OCI-LY7 (cell line): ENCODE results near the gene ACTR6. TPM values are rescaled to one million over a fixed set of nuclear protein-coding genes. Genes with fewer than 3 reads are reported as not detected.

ENCODE experiments used
- BruUV-seq: library from RNA; stranded (reverse); fragments of 400-500 nt; replicated peaks from 2 replicates; lab custom pipeline; 2021; lab: Mats Ljungman, UMichigan
- CTCF ChIA-PET: fragments of 300-600 bp; sonication (Branson Sonifier 250); formaldehyde crosslinking; loops from one replicate; lab custom pipeline; 2022; ENCODE audit warnings: antibody characterized with exemption; ENCODE audit not compliant: unreplicated experiment; lab: Charles Lee
- POLR2A ChIA-PET: fragments of 300-600 bp; sonication (Branson Sonifier 250); formaldehyde crosslinking; loops from one replicate; lab custom pipeline; 2022; ENCODE audit warnings: antibody characterized with exemption; lab: Charles Lee
- DNase-seq: peaks from one replicate; pipeline ENCODE4 v3.0.0-alpha.2; 2015; ENCODE audit warnings: low spot score
- H2AFZ ChIP-seq: fragments of 200-600 bp; sonication (generic), shearing (Covaris generic); 2 replicates; pipeline ENCODE4 v1.6.1; 2014; ENCODE audit warnings: mild to moderate bottlenecking, antibody characterized with exemption, low read length, moderate library complexity
- H3K27ac ChIP-seq: fragments of 200-600 bp; sonication (generic); 2 replicates; pipeline ENCODE4 v1.5.1; 2014; ENCODE audit warnings: mixed run types, low read depth, mild to moderate bottlenecking, moderate library complexity, low read length, inconsistent platforms; ENCODE audit not compliant: poor library complexity, severe bottlenecking
- H3K36me3 ChIP-seq: fragments of 200-600 bp; sonication (generic); 2 replicates; pipeline ENCODE4 v1.6.1; 2014; ENCODE audit warnings: mild to moderate bottlenecking, antibody characterized with exemption, low read length, moderate library complexity, mixed read lengths; ENCODE audit not compliant: insufficient read depth
- H3K4me1 ChIP-seq: fragments of 200-600 bp; sonication (generic); 2 replicates; pipeline ENCODE4 v1.5.1; 2014; ENCODE audit warnings: mild to moderate bottlenecking, low read length; ENCODE audit not compliant: insufficient read depth, poor library complexity, severe bottlenecking
- H3K4me2 ChIP-seq: fragments of 200-600 bp; sonication (generic); 2 replicates; pipeline ENCODE4 v1.6.1; 2014; ENCODE audit warnings: mild to moderate bottlenecking, low read length
- H3K4me3 ChIP-seq: fragments of 200-600 bp; sonication (generic); 2 replicates; pipeline ENCODE4 v1.5.1; 2014; ENCODE audit warnings: mild to moderate bottlenecking, low read depth, low read length; ENCODE audit not compliant: poor library complexity, severe bottlenecking
- H3K79me2 ChIP-seq: fragments of 200-600 bp; sonication (generic); 2 replicates; pipeline ENCODE4 v1.6.1; 2016; ENCODE audit warnings: low read depth, mild to moderate bottlenecking, low read length, moderate library complexity, mixed read lengths; ENCODE audit not compliant: insufficient read depth
- H3K9me2 ChIP-seq: fragments of 200-600 bp; sonication (generic); 2 replicates; pipeline ENCODE4 v1.6.1; 2016; ENCODE audit warnings: mild to moderate bottlenecking, low read length, mixed read lengths; ENCODE audit not compliant: insufficient read depth
- H3K9me3 ChIP-seq: fragments of 200-600 bp; sonication (generic); 2 replicates; pipeline ENCODE4 v1.6.1; 2014; ENCODE audit warnings: mild to moderate bottlenecking, mixed run types, low read length, mixed read lengths
- H4K20me1 ChIP-seq: fragments of 200-600 bp; sonication (generic); 2 replicates; pipeline ENCODE4 v1.6.1; 2014; ENCODE audit warnings: mild to moderate bottlenecking, antibody characterized with exemption, low read length, moderate library complexity, mixed read lengths; ENCODE audit not compliant: insufficient read depth
- EZH2phosphoT487 ChIP-seq: fragments of 200-600 bp; sonication (generic); IDR thresholded peaks from 2 replicates; pipeline ENCODE4 v1.6.1; 2018; ENCODE audit warnings: low read depth, borderline replicate concordance, mild to moderate bottlenecking, mixed run types, antibody characterized with exemption, low read length, moderate library complexity, mixed read lengths
- intact Hi-C: fragments of 100-400 bp; cut with micrococcal nuclease; formaldehyde crosslinking; loops from one replicate; pipeline ENCODE4 v1.10.0; 2022; ENCODE audit not compliant: unreplicated experiment
- total RNA-seq, 2 experiments: library from RNA; depleted of rRNA in 1 of 2; stranded (reverse); fragments of >200 nt in 1 of 2; shearing (Covaris generic) in 1 of 2; gene quantifications; 2 replicates each; pipeline ENCODE4 v1.2.3, GENCODE V29; 2014 to 2022
- TF ChIP-seq, protein P1 (sequence below): fragments of 200-600 bp; sonication (generic); conservative IDR thresholded peaks from 2 replicates; pipeline ENCODE4 v1.5.1; 2014; ENCODE audit warnings: mild to moderate bottlenecking, antibody characterized with exemption, low read length, moderate library complexity, mixed read lengths

ACTR6 gene
- total RNA-seq, 2 experiments from 2014 or later: 22.2 to 37.6 TPM

DNA sequence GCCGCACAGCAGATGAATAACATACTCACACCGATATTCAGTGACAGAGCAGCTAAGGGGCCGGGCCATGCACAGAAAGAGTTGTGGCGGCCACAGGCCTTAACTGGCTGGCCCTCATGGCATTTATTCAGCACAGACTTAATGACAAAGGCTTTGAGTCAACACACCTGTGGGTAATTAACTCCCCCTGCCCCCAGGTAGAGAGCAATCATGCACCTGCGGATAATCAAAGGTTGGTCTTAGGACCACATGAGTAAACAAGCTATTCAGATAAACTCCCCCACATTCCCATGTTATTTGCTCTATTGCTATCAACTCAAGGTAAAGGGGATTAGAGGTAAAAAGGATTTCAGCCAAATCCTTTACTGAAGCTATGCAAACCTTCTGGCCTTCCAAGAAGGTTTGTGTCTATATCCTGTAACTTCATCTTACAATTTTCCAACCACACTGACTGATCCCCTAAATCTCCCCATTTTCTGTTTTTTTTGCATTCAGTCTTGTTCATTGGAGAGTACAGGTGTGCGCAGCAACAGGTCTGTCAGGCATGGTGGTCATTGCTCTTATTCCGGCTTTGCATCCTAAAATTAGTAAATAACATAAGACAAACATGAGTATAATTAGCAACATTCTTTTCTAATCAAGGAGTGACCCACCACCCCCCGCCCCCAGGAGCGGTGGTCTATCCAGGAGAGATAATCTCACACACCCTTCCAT is 41.1 kb upstream of the ACTR6 start:
- peaks cover 8% of the 10 kb centered on the region for H3K36me3 ChIP-seq
- no peak for DNase-seq
- H3K4me1 ChIP-seq: no peaks in the 10 kb centered on the region
- no peaks in the 10 kb centered on the region for H4K20me1 ChIP-seq
- no peak overlapping the region for H3K4me3 ChIP-seq
- ChIA-PET POLR2A (interaction anchor here (0.5 kb wide), 1 partner anchor 776 kb away, joined by 3 read pairs; no protein-coding TSS in a partner anchor), CTCF (no interaction called here)
- H3K27ac ChIP-seq: no peak overlapping the region
- BruUV-seq: no TSS peak
- intact Hi-C loops: no loop called here
- TF ChIP-seq, protein P1, sequence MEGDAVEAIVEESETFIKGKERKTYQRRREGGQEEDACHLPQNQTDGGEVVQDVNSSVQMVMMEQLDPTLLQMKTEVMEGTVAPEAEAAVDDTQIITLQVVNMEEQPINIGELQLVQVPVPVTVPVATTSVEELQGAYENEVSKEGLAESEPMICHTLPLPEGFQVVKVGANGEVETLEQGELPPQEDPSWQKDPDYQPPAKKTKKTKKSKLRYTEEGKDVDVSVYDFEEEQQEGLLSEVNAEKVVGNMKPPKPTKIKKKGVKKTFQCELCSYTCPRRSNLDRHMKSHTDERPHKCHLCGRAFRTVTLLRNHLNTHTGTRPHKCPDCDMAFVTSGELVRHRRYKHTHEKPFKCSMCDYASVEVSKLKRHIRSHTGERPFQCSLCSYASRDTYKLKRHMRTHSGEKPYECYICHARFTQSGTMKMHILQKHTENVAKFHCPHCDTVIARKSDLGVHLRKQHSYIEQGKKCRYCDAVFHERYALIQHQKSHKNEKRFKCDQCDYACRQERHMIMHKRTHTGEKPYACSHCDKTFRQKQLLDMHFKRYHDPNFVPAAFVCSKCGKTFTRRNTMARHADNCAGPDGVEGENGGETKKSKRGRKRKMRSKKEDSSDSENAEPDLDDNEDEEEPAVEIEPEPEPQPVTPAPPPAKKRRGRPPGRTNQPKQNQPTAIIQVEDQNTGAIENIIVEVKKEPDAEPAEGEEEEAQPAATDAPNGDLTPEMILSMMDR: no peak
- no peak for TF ChIP-seq EZH2phosphoT487
- no peaks in the 10 kb centered on the region for H3K79me2 ChIP-seq
- no peaks in the 10 kb centered on the region for H3K9me2 ChIP-seq
- H2AFZ ChIP-seq: no peak overlapping the region
- H3K4me2 ChIP-seq: no peak overlapping the region
- H3K9me3 ChIP-seq: no peaks in the 10 kb centered on the region

DNA sequence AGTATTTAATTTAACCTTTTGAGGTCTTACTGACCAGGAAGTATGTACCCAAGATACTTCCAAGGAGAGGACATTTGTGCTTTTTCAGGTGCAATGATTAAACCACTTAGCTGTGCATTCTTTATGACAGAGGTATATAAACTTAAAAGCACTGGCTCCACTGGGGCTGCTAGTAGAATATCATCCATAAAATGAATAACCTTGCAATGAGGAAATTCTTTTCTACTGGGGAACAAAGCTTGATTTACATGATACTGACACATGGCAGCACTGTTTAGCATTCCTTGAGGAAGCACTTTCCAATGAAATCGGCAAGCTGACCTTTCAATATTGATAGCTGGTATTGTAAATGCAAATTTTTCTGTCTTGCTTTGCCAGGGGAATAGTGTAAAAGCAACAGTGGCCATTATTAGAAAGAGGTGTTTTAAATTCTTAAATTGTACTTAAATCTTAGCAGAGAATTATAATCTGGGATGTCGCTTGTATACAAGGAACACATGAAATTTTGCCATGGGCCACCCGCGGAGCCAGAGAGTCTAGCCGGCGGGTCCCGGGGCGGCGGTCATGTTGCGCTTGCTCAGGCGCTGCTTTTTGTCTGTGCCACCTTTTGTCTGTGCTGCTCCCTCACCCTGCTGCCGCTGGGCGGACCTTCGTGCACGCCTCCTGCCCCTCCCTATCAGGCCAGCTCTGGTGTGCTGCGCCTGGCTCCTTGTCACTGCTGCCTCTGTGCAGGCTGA is 37.0 kb upstream of the ACTR6 start:
- H4K20me1 ChIP-seq: no peaks in the 10 kb centered on the region
- no peak overlapping the region for H2AFZ ChIP-seq
- no peaks in the 10 kb centered on the region for H3K79me2 ChIP-seq
- no peaks in the 10 kb centered on the region for H3K4me1 ChIP-seq
- ChIA-PET CTCF (no interaction called here), POLR2A (interaction anchor here (0.6 to 1.7 kb wide), 4 partner anchors 14 to 61 kb away, joined by 3 to 4 read pairs (median 4); no protein-coding TSS in a partner anchor)
- TF ChIP-seq EZH2phosphoT487: no peak
- TF ChIP-seq, protein P1: no peak
- intact Hi-C loops: no loop called here
- no peak overlapping the region for H3K4me2 ChIP-seq
- BruUV-seq: no TSS peak
- H3K9me2 ChIP-seq: no peaks in the 10 kb centered on the region
- H3K27ac ChIP-seq: no peak overlapping the region
- H3K9me3 ChIP-seq: no peaks in the 10 kb centered on the region
- DNase-seq: no peak
- no peak overlapping the region for H3K4me3 ChIP-seq
- peaks cover 19% of the 10 kb centered on the region; the same call in 1 of the 2 replicates for H3K36me3 ChIP-seq
